KMS-11 (cell line): ENCODE results near the gene LBH.
A peak's percentile ranks its signal among the peaks of the same experiment; 100 is the strongest.

Experiments
- H2AFZ ChIP-seq: fragments of 200-600 bp; sonication (generic); 2 replicates; pipeline ENCODE4 v1.6.1; 2016; ENCODE audit warnings: antibody characterized with exemption, mixed run types, low read depth
- H3K27ac ChIP-seq: fragments of 200-600 bp; sonication (generic); 2 replicates; pipeline ENCODE4 v1.6.1; 2016; ENCODE audit warnings: mild to moderate bottlenecking, mixed run types
- H3K27me3 ChIP-seq: fragments of 200-600 bp; sonication (generic); 2 replicates; pipeline ENCODE4 v1.6.1; 2017; ENCODE audit warnings: mild to moderate bottlenecking, low read depth, mixed run types, moderate library complexity; ENCODE audit not compliant: insufficient read depth
- H3K36me3 ChIP-seq: fragments of 200-600 bp; sonication (generic); 2 replicates; pipeline ENCODE4 v1.6.1; 2017; ENCODE audit warnings: mild to moderate bottlenecking, mixed run types; ENCODE audit not compliant: insufficient read depth
- H3K4me1 ChIP-seq: fragments of 200-600 bp; sonication (generic); 2 replicates; pipeline ENCODE4 v1.6.1; 2016; ENCODE audit warnings: mild to moderate bottlenecking, low read depth, mixed run types; ENCODE audit not compliant: poor library complexity, severe bottlenecking
- H3K4me2 ChIP-seq: fragments of 200-600 bp; sonication (generic); 2 replicates; pipeline ENCODE4 v1.7.0; 2016; ENCODE audit warnings: mild to moderate bottlenecking, mixed run types
- H3K4me3 ChIP-seq: fragments of 200-600 bp; sonication (generic); IDR thresholded peaks from 2 replicates; pipeline ENCODE4 v1.6.1; 2017; ENCODE audit warnings: low read depth, low read length, mixed read lengths; ENCODE audit not compliant: insufficient read depth
- H3K79me2 ChIP-seq: fragments of 200-600 bp; sonication (generic); 2 replicates; pipeline ENCODE4 v1.6.1; 2016; ENCODE audit warnings: low read depth, mixed run types; ENCODE audit not compliant: insufficient read depth
- H3K9ac ChIP-seq: fragments of 200-600 bp; sonication (generic); 2 replicates; pipeline ENCODE4 v1.6.1; 2016; ENCODE audit warnings: mild to moderate bottlenecking, mixed run types
- H4K20me1 ChIP-seq: fragments of 200-600 bp; sonication (generic); 2 replicates; pipeline ENCODE4 v1.6.1; 2016; ENCODE audit warnings: mild to moderate bottlenecking, mixed run types; ENCODE audit not compliant: insufficient read depth
- CTCF ChIP-seq: fragments of 200-600 bp; sonication (generic); conservative IDR thresholded peaks from 2 replicates; pipeline ENCODE4 v1.6.1; 2017; ENCODE audit warnings: low read depth, mild to moderate bottlenecking, antibody characterized with exemption, low read length, moderate library complexity, mixed read lengths

LBH gene

GRCh38 chr2:30248791-30249190 is 17.5 kb downstream of the LBH start:
- Histone ChIP-seq H3K27ac (no peak overlapping the region), H4K20me1 (no peaks in the 10 kb centered on the region), H3K4me3 (no peak overlapping the region), H3K79me2 (no peaks in the 10 kb centered on the region; the same call in 1 of the 2 replicates), H3K4me2 (no peak overlapping the region), H2AFZ (no peak overlapping the region), H3K4me1 (peaks cover 27% of the 10 kb centered on the region), H3K27me3 (no peaks in the 10 kb centered on the region), H3K9ac (no peak overlapping the region), H3K36me3 (no peaks in the 10 kb centered on the region)
- no peak for TF ChIP-seq CTCF

- Histone ChIP-seq H3K27ac (no peak overlapping the region), H3K4me3 (no peak overlapping the region), H3K9ac (no peak overlapping the region), H2AFZ (no peak overlapping the region), H3K4me1 (peaks cover 32% of the 10 kb centered on the region), H3K27me3 (no peaks in the 10 kb centered on the region), H4K20me1 (no peaks in the 10 kb centered on the region), H3K36me3 (no peaks in the 10 kb centered on the region), H3K79me2 (no peaks in the 10 kb centered on the region; the same call in 1 of the 2 replicates), H3K4me2 (no peak overlapping the region)
- no peak for TF ChIP-seq CTCF
Measured at GRCh38 chr2:30249354-30249753, 18.0 kb downstream of the LBH start.

GRCh38 chr2:30250421-30250820 is 19.1 kb downstream of the LBH start:
- no peak for TF ChIP-seq CTCF
- Histone ChIP-seq H2AFZ (no peak overlapping the region), H3K27ac (no peak overlapping the region), H3K27me3 (no peaks in the 10 kb centered on the region), H3K36me3 (no peaks in the 10 kb centered on the region), H4K20me1 (no peaks in the 10 kb centered on the region), H3K4me1 (peaks cover 40% of the 10 kb centered on the region), H3K4me3 (no peak overlapping the region), H3K4me2 (no peak overlapping the region), H3K79me2 (no peaks in the 10 kb centered on the region; the same call in 1 of the 2 replicates), H3K9ac (no peak overlapping the region)

- peak overlapping the region; percentile 85 for H3K9ac ChIP-seq
- peak overlapping the region; percentile 60 for H3K4me2 ChIP-seq
- H4K20me1 ChIP-seq, result no peaks in the 10 kb centered on the region
- TF ChIP-seq CTCF, result no peak
- no peaks in the 10 kb centered on the region for H3K79me2 ChIP-seq
- H3K27me3 ChIP-seq, result no peaks in the 10 kb centered on the region
- H3K4me1 ChIP-seq, result peaks cover 55% of the 10 kb centered on the region
- no peaks in the 10 kb centered on the region for H3K36me3 ChIP-seq
- no peak overlapping the region for H3K4me3 ChIP-seq
- H3K27ac ChIP-seq, result peak overlapping the region; percentile 99
- peak overlapping the region; percentile 55 for H2AFZ ChIP-seq
Measured at GRCh38 chr2:30252723-30253701, 21.7 kb downstream of the LBH start.
